Lower leg skin (tissue), 3 donors: ENCODE results near the gene TNFRSF13B.

Experiments used
- CTCF ChIP-seq, 3 donors: fragments of 450-650 bp; IDR thresholded peaks; one replicate each; pipeline ENCODE4 v1.5.1; 2016; ENCODE audit warnings: antibody characterized with exemption in 3 of 3, mild to moderate bottlenecking in 3 of 3, moderate library complexity in 2 of 3
- POLR2A ChIP-seq, 2 donors: fragments of 450-650 bp; IDR thresholded peaks; one replicate each; pipeline ENCODE4 v1.6.1; 2016 to 2017; ENCODE audit warnings: antibody characterized with exemption in 2 of 2, mild to moderate bottlenecking in 1 of 2, moderate library complexity in 1 of 2

GRCh38 chr17:16926571-16927451 lies 45.1 kb downstream of the TNFRSF13B start:
- TF ChIP-seq CTCF (IDR thresholded peaks at IDR 0.05) (no peak), POLR2A (IDR thresholded peaks at IDR 0.05) (no peak)
